GM19099 (cell line): ENCODE data around the gene WBP2NL.

ENCODE experiments used
- POLR2A ChIP-seq: IDR thresholded peaks from 3 replicates; pipeline ENCODE4 v1.6.1; 2011; ENCODE audit warnings: low read depth; ENCODE audit not compliant: insufficient read length; ENCODE audit errors: extremely low read depth

WBP2NL gene

DNA sequence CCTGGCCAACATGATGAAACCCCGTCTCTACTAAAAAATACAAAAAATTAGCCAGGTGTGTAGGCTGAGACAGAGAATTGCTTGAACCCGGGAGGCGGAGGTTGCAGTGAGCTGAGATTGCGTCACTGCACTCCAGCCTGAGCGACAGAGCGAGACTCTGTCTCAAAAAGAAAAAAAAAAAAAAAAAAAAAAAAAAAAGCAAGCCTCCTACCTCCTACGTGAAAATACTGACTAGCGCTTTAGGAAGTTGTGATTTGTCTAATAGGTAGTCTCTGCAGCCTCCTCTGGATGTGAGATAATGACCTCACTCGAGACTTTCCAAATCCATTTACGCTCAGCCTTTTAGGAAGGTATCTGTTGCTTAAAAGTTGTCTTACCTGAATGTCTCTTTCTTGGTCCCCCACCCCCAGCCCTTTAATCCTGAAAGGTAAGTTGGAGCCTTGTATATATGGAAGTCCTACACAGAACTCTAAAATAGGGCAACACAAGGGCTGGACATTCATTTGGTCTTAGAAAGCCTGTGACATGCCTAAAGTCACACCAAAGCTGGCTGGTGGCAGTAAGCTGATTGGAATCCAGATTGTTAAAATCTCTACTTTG is 23.8 kb upstream of the WBP2NL start:
- no peak for TF ChIP-seq POLR2A

DNA sequence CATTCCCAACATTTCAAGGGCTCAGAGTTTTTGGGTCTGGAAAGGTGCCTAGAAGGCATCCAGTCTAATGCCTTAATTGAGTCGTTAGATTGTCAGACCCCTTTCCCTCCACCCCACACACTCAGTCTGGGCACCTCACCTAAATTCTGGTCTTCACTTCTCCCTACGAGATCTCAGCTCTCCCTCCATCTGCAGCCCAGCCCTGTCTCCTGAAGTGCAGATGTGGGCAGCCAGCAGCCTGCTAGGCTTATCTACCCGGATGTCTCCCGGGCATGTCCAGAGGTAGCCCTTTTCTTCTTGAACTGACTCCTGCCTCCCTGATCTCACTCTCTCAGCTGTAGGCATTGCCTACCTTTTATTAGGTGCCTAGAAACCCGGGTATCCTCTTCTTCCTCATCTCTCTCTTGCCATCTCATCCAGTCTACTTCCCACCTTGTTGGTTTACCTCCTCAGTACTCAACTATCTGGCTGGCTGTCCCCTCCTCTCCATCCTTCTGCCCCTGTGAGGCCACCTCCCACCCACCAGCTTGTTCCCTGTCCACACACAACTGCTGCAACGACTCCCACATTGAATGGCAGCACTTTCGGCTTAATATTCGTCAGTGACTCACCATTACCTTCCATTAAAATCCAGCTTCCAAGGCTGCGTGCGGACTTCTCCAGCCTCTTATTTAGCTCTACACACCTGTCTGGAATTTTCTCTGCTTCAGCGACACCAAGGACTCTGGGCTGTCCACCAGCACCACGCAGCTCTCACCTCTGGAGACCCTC is 23.1 kb upstream of the WBP2NL start:
- no peak for TF ChIP-seq POLR2A

DNA sequence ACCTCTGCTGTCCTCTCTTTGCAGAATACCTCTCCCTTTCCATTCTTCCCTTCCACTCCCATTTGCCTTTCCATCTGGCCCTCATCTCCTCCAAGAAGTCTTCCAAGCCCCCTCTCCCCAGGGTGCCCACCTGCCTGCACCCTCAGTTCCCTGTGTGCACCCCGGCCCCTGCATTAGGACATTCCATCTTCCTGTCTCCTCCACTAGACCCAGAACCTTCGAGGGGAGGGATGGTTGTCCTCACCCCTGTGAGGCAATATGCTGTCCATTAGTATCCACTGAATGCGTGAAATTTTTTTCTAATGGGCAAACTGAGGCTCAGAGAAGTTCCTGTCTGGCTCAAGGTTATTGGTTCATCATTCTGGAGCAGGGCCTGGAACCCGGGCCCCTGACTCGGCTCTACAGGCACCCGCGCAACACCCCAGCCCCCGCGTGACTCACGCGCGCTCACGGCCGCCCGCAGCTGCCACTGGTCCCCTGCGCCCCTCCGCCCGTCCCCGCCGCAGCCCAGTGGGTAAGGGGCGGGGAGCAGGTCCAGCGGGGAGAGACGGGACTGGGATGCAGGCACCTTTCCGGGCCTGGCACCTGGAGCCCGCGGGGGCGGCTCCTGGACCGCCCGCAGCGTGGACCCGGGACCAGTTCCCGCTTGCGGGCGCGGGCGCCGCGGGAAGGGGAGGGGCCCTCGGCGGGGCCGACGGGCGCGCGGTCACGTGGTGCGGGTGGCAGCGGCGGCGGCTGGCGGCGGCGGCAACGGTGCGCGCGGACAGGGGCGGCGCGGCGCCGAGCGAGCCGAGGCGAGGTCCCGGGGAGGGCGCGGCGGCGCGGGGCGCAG is 22.3 kb upstream of the WBP2NL start:
- TF ChIP-seq POLR2A, result no peak

DNA sequence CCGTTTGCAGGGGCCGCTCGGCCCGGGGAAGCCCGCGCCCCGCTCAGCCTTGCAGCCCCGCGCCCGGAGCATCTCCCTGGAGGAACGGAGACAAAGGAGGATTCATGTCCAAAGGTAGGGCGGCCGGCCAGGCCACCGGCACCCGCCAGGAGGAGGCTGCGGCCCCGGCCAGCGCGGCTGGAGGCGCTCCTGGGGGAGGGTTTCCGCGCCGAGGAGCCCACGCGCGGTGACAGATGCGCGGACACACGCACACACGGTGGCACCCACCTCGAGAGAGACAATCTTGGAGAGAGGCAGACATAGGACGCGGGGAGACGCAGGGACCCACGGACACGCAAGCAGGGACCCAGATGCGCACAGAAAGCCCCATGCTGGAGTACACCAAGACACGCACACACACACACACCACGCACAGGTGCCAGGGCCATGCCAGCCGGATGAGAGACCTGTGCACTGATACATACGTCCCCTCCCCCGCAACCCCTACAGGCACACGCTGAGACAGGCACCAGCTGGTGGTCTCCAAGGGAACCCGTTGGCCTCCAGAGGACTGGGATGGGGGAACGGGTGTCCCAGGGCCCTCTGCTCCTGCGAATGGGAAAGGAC is 21.5 kb upstream of the WBP2NL start:
- no peak for TF ChIP-seq POLR2A

DNA sequence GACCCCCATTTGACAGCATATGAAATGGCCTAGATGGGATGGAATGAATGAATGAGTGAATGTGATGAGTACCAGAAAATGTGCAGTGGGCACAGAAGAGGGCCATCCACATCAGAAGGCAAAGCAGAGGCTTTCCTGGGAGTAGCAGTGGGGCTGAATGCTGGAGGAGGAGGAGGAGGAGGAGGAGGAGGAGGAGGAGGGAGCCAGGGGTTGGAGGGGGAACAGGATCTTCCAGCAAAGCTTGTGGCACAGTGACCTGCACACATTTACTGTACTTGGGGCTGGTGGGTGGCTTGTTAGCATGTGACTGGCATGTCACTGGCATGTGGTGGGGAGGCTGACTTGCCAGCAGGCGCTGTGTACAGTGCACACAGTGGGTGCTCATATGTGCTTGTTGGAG is 19.9 kb upstream of the WBP2NL start:
- TF ChIP-seq POLR2A, result no peak

DNA sequence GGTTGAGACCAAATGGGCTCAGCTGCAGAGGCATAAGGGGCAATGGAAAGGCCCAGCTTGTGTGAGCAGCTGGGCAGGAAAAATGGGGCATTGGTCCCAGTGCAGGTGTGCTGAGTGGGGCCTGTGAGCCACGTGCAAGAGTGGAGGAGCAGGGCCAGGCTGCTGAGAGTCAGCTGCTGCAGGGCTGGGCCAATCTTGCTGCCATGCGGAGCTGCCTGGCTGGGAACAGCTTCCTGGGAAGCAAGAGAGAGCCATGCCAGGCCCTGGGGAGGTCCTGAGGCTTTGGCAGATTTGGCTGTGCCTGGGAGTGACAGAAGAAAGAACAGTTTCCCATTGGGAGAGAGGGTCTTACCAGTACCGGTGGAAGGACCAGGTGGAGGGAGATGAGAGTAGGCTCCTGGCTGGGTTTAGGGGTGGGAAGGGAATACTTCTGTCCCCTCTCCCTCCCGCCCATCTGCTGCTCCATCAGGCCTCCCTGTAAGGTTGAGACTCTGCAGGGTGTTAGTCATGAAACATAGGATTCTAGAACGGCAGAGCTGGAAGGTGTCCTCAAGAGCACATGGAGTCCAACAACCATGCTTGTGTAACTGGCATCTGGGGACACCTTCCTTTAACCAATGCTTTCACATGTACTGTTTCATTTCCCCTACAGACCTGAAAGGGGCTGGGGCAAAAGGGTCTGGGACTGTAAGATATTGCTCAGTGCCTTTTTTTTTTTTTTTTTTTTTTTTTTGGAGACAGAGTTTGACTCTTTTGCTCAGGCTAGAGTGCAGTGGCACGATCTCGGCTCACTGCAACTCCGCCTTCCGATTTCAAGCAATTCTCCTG is 19.0 kb upstream of the WBP2NL start:
- no peak for TF ChIP-seq POLR2A

DNA sequence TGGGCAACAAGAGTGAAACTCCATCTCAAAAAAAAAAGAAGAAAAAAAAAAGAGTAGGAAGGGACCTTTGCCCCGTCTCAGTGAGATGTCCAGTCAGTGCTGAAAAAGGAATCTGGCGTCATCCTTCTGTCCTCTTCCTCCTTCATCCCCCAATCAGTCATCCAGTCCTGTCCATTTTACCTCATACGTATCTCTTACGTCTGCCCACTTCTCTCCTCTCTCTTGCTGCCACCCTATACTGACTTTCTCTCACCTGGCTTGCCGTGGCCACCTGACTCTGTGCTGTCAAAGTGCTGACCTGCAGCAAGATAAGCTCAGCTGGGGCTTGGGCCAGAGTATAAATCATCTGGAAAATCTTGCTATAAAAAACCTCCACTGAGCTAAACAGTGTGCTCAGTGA is 15.7 kb upstream of the WBP2NL start:
- TF ChIP-seq POLR2A, result no peak

DNA sequence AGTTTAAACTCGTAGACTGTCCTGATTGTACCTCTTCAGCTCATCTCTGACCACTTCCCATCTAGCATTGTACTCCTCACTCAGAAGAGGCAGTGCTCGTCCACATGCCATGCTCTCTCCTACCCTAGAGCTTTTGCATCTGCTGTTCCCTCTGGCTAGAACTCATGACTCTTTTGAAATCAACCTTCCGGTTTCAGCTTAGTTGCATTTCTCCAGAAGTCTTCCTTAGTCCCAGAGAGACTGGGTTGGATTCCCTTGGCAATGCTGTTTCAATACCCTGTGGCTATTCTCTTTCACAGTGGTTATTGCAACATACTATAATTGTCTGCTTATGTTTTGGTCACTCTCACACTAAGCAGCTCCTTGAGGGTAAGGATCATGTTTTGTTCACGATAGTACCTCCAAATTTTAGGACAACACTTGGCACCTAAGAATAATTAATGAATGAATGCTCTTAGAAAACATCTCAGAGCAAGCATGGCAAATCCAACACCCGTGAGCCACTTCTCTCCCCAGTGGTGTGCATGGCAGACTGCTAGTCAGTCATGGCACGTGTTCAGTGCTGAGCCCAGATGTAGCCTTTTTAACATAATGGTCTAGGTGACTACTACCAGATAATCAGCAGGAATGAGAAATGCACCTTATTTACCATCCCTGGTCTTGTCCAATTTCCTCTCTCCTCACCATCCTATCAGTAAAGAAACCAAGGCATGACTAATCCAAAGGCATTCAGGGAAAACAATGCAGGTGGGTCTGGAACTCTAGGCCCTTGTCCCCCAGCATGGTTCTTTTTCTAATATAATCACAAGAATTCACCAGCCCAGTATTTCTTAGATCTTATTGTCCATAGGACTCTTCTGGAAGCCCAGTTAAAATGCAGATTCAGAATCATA is 14.8 kb upstream of the WBP2NL start:
- no peak for TF ChIP-seq POLR2A

DNA sequence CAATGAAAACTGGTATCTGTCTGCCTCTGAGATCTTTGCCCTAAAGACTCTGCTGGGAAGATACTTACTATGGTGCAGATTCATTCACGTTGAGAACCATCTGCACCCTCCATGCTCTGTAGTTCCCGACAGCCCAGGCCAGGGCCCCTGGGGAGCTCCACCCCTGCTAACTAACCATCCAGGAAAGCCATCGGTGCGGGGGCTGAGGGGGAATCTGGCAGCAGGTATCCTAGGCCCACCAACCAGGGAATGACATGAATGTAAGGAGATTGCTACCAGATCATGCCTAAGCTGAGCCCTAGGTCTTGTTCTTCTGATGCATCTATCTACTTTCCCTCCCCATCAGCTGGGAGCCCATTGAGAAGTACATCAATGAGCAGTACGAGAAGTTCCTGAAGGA is 11.3 kb upstream of the WBP2NL start:
- TF ChIP-seq POLR2A, result no peak

DNA sequence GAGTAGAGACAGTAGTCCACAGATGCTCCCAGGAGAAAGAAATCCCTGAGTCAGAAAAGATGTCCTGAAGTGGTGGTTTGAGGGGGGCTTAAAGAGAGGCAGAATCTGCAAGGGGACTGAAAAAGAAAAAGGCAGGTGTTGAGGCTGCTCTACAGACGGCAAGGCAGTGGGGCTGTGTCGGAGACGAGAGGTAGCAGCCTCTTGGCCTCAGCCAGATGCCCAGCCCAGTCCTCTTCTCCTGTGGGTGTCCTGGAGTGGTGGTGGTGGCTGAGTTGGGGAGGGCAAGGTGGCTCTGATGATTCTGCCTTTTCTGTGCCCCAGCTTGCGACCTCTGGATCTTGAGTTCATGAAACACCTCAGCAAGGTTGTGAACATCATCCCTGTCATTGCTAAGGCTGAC is 9.3 kb upstream of the WBP2NL start:
- no peak for TF ChIP-seq POLR2A

DNA sequence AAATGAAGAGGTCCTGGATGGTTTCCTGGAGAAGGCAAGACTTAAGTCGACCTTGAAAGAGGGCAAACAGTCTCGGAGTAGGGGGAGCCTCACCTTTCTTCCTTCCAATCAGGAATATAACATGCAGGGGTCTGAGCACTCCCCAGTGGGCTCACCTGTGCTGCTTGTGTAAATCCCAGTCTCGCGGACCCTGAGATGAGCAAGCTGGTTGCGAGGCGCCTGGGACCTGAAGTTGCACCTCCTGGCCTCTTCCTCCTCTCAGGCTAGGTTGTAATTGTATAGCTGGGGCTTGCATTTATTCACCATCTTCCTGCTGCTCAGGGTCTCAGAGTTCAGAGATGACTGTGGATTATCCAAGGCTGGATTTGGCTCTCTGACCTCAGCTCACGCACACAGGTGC is 7.5 kb upstream of the WBP2NL start:
- TF ChIP-seq POLR2A, result no peak

DNA sequence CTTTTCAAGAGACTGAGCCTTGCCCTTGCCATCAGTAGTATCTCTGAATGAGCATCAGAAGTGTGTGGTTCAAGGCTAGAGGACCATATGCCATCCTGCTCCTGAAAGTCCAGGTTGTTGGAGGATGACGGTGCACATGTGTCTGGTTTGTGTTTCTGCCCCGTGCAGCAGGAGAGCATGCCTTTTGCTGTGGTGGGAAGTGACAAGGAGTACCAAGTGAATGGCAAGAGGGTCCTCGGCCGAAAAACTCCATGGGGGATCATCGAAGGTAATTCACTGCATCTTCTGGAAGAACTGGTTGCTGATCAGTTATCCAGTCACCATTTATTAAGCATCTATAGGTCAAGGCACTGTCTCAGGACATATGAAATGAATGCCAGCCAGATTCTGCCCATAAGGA is 6.1 kb upstream of the WBP2NL start:
- TF ChIP-seq POLR2A, result no peak

DNA sequence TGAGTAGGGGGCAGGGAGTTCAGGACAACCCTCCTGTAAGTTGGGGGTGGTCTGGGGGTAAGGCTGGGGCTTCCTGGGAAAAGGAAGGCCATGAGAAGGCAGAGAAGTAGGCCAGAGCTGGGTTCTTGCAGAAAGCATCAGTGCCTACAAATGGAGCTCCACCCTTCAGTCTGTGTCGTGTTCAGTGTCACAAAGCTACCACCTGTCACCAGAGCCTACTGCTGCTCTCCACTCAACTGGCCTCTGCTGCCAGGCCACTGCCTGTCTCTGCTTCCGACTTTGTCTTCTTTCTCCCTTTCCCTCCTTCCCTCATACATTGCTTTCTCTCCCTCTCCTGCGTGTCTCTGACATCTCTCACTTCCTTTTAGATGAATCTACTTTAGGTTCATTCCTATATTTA is 3.4 kb upstream of the WBP2NL start:
- no peak for TF ChIP-seq POLR2A

DNA sequence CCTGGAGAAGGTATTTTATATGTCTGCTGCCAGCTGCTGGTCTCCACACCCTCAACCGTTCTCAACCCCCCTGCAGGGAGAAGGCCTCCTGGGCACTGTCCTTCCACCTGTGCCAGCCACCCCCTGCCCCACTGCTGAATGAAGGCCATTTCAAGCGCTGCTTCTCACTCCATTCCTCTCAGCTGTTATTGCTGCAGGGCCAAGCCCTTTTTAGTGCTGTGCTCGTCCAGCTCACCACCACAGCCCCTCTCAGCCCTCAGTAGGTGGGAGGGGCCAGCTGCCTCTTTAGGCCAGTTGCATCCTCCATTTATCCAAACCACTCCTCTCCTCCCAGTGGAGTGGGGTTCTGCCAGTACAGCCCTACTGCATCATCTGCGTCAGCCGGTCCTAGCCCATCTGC is 1.8 kb upstream of the WBP2NL start:
- TF ChIP-seq POLR2A, result no peak
